Hepatocyte (in vitro differentiated cells): ENCODE measurements around the gene HMGXB3.

Experiments
- EZH2 ChIP-seq: fragments of 200-600 bp; sonication (generic); IDR thresholded peaks from 2 replicates; pipeline ENCODE4 v1.6.1; 2016; ENCODE audit warnings: antibody characterized with exemption, mild to moderate bottlenecking, borderline replicate concordance
- TF ChIP-seq, protein P1 (sequence below): fragments of 200-600 bp; sonication (generic); IDR thresholded peaks from 2 replicates; pipeline ENCODE4 v1.5.1; 2016; ENCODE audit warnings: antibody characterized with exemption, mild to moderate bottlenecking; ENCODE audit not compliant: poor library complexity

DNA sequence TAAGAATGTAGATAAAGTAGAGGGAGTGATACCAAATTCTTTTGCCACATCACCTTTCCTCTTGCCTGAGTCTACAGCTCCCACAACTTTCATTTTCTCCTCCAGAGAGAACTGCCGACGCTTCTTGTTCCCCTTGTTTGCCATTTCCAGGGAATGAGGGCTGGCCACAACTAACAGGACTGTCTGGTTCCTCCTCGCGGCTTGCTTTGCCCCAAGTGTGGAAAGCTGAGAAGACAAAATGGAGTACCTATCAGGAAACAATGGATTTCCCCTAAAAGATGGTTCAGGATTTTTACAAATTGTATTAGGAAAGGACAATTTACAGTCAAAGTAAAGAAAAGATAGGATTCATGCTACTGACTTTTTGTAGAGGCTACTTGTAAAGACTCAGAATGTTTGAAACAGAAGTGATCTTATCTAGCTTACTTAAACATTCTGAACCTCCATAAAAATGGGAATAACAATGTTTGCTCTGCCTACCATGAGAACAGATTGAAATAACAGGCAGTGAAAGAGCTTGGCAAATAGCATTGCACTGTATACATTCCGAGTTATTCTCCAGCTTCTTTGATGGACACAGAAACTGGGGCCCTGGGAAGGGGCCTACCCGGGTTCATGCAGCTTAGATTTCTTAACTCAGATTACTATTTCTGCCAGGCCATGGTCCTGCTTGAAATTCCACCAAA lies 4.2 kb upstream of the HMGXB3 start:
- TF ChIP-seq EZH2: no peak
- TF ChIP-seq, protein P1, sequence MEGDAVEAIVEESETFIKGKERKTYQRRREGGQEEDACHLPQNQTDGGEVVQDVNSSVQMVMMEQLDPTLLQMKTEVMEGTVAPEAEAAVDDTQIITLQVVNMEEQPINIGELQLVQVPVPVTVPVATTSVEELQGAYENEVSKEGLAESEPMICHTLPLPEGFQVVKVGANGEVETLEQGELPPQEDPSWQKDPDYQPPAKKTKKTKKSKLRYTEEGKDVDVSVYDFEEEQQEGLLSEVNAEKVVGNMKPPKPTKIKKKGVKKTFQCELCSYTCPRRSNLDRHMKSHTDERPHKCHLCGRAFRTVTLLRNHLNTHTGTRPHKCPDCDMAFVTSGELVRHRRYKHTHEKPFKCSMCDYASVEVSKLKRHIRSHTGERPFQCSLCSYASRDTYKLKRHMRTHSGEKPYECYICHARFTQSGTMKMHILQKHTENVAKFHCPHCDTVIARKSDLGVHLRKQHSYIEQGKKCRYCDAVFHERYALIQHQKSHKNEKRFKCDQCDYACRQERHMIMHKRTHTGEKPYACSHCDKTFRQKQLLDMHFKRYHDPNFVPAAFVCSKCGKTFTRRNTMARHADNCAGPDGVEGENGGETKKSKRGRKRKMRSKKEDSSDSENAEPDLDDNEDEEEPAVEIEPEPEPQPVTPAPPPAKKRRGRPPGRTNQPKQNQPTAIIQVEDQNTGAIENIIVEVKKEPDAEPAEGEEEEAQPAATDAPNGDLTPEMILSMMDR: no peak
